IPS DF 6.9 (cell line): Measurements from ENCODE around the gene MZB1.
"Not testable (repeated sequence)": the region's sequence is repeated elsewhere in the genome, so short reads cannot be mapped to it uniquely, and the experiment has no call there.

Source experiments
- DNase-seq: peaks from one replicate; pipeline ENCODE4 v3.0.0-alpha.2; 2013; ENCODE audit warnings: low read depth, low spot score
- H3K27ac ChIP-seq: one replicate; pipeline ENCODE4 v1.5.1; 2013; ENCODE audit warnings: low read length, control low read depth
- H3K27me3 ChIP-seq: 2 replicates; pipeline ENCODE4 v1.6.1; 2013; ENCODE audit warnings: mild to moderate bottlenecking, low read length; ENCODE audit not compliant: control insufficient read depth, insufficient read depth
- H3K36me3 ChIP-seq: 2 replicates; pipeline ENCODE4 v1.6.1; 2013; ENCODE audit warnings: low read length; ENCODE audit not compliant: control insufficient read depth, insufficient read depth
- H3K4me1 ChIP-seq: 2 replicates; pipeline ENCODE4 v1.6.1; 2013; ENCODE audit warnings: low read length; ENCODE audit not compliant: control insufficient read depth, insufficient read depth
- H3K4me3 ChIP-seq: 2 replicates; pipeline ENCODE4 v1.5.1; 2013; ENCODE audit warnings: mild to moderate bottlenecking, low read length
- H3K9me3 ChIP-seq: 2 replicates; pipeline ENCODE4 v1.6.1; 2013; ENCODE audit warnings: low read length, inconsistent platforms; ENCODE audit not compliant: control insufficient read depth, insufficient read depth
- WGBS: extraction: QIAGEN DNeasy Blood & Tissue Kit; methylation state at CpG from one replicate; pipeline ENCODE4 v1.1.7; 2013; ENCODE audit warnings: mixed read lengths, missing lambda C conversion rate; ENCODE audit not compliant: insufficient read length, insufficient coverage; 5-methylcytosine and 5-hydroxymethylcytosine counted together

Gene MZB1

DNA sequence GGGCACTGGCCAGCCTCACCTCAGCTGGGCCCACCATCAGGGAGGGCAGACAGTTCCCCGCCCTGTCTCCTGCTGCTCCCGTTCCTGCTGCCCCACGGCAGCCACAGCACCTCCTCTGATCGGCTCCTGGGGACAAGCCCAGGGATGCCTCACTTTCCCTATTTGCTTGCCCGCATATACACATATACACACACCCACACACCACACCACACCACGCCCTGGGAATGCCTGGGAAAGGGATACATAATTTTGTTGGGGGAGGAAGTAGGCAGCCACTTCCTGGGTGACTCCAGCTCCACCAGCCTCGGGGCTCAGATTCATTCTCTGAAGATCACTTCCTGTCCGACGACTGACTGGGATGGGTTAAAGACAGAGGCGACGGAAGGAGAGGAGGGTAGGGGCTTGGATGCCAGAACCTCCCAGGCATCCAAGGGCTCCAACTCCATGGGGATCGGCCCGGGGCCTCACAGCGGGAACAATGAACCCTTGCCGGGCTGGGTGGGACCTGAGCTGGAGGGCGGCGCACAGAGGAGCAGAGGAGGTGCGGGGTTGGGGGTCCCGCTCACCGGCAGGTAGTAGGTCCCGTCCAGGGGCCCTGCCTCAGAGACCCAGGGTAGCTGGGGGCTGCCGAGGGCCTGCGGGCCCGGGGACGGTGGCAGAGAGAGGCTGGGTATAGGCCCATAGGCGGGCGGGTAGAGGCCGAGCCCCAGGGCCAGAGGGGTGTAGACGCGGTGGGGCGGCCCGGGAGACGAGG lies 2.0 kb upstream of the MZB1 start:
- Histone ChIP-seq H3K9me3 (no peaks in the 10 kb centered on the region), H3K4me3 (peak overlapping the region; percentile 48; the same call in 1 of the 2 replicates), H3K27ac (no peak overlapping the region), H3K36me3 (0 out of 2 replicates have a peak, but pooled peaks cover 2% of the 10 kb centered on the region), H3K4me1 (peaks cover 16% of the 10 kb centered on the region), H3K27me3 (peaks cover 10% of the 10 kb centered on the region; the same call in 1 of the 2 replicates)
- WGBS = no CpG with 5 or more reads among the region's 33 CpGs
- no peak for DNase-seq

DNA sequence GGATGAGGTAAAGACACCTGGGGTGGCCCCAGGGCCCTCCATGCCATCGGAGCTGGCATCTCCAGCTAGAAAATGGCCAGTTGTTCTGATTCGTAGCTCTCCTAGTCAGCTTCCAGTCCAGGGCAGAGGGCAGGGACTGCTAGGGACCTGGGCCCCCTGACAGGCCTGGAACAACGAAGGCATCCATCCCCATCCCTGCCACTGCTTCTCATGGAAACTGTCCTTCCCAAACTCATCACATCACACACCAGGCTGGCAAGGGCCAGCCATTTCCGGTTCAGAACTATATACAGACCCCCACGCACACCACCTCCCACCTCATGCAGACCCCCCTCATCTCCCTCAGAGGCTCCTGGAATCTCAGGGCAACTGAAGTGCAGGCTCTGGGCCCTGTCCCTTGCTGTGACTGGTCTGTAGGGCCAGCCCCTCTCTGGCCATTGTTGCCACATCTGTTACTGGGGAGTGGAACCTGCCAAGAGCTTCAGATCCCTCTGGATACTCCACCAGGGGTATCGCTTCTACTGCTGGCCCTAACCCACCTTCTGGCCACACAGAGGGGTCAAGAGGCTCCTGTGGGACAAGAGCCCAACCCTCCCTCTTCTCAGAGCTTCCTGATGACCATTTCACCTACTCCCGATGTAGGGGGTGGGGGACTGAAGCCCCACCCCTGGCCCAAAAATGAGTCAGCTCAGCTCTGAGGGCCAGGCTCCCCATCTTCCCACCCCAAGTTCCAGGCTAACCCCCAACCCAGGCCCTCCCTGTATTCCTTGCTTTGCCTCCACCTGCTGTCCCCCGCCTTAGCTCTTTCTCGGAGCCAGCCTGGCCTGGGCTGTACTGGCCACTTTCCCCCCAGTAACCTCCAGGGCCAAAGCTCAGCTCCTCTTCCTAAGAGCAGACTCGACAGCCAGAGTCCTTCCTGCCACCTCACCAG lies 1.2 kb upstream of the MZB1 start:
- Histone ChIP-seq H3K9me3 (no peaks in the 10 kb centered on the region), H3K36me3 (0 out of 2 replicates have a peak, but pooled peaks cover 2% of the 10 kb centered on the region), H3K27ac (no peak overlapping the region), H3K4me3 (no peak overlapping the region), H3K4me1 (peaks cover 16% of the 10 kb centered on the region), H3K27me3 (peaks cover 10% of the 10 kb centered on the region; the same call in 1 of the 2 replicates)
- no peak for DNase-seq
- WGBS = no CpG with 5 or more reads among the region's 10 CpGs

DNA sequence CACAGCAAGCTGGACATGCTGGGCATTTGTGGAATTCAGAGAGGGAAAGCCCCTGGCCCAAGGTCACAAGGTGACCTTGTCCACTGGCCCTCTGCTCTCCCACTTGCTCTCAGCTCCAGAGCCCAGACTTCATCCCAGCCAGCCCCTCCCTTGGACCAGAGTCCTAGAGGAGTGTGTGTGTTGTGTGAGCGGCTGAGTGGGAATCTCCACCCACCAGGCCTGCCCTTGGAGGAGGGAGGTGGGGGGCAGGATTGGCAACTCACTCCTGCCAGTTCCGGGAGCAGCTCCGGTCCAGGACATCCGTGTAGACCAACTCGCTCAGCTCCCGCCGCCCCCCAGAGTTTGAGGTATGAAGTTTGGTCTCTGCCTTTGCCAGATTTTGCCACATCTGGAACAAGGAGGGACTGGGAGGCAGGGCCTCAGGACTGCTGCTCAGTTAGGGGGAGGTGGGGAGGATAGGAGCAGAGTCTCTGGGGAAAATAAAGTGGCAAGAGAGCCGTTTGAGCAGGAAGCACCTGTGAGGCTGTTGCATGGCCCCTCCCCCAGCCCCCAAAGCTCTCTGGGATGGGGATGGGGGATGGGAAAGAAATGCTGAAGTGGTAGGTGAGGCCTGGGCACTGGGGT lies 1.4 kb downstream of the MZB1 start:
- Histone ChIP-seq H3K9me3 (no peaks in the 10 kb centered on the region), H3K27me3 (peaks cover 2% of the 10 kb centered on the region; the same call in 1 of the 2 replicates), H3K4me3 (no peak overlapping the region), H3K4me1 (peaks cover 7% of the 10 kb centered on the region), H3K36me3 (0 out of 2 replicates have a peak, but pooled peaks cover 2% of the 10 kb centered on the region), H3K27ac (no peak overlapping the region)
- no peak for DNase-seq
- no CpG with 5 or more reads among the region's 8 CpGs for WGBS

DNA sequence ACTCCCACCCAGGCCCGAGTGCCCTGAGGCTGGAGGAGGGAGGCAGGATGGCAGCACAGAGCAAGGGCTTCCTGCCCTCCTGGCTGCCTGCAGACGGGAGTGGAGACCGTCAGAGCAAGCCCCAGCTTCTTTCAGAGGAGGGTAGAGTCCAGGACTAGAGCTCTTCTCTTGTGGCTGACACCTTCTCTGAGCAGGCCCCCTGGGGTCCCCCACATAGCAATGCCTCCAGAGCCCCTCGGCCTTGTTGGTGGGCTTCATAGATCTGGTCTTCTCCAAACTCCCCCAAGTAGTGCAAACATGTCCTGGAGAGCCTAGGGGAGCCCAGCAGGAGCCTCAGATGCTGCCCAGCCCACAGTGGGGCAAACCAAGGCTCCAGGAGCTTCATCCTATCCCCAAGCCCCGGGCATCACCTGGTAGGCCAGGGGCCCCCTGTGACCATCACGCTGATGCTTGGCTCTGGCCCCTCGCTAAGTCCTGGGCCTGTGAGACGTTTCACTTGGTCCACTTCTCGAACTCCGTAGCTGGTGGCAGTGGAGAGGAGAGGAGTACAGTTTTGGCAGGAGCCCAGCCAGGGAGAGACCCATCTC lies 2.0 kb downstream of the MZB1 start:
- DNase-seq = no peak
- peaks cover 7% of the 10 kb centered on the region for H3K4me1 ChIP-seq
- no peak overlapping the region for H3K4me3 ChIP-seq
- H3K27ac ChIP-seq = no peak overlapping the region
- no CpG with 5 or more reads among the region's 10 CpGs for WGBS
- H3K36me3 ChIP-seq = 0 out of 2 replicates have a peak, but pooled peaks cover 2% of the 10 kb centered on the region
- H3K9me3 ChIP-seq = no peaks in the 10 kb centered on the region
- no peaks in the 10 kb centered on the region for H3K27me3 ChIP-seq

DNA sequence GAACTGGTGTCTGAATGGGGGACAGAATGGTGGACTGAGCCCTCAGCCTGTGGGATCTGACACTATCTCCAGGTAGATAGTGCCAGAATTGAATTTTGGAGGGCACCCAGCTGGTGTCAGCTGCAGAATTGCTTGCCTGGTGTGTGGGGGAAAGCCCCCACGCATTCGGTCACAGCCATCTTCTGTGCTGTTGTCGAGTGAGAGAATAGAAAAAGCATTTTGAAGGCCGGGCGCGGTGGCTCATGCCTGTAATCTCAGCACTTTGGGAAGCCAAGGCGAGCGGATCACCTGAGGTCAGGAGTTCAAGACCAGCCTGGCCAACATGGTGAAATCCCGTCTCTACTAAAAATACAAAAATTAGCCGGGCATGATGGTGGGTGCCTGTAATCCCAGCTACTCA lies 2.8 kb downstream of the MZB1 start:
- not testable (repeated sequence) for H3K9me3 ChIP-seq, H3K4me1 ChIP-seq, DNase-seq, H3K27me3 ChIP-seq, H3K4me3 ChIP-seq, H3K27ac ChIP-seq, H3K36me3 ChIP-seq
- no CpG with 5 or more reads among the region's 10 CpGs for WGBS

DNA sequence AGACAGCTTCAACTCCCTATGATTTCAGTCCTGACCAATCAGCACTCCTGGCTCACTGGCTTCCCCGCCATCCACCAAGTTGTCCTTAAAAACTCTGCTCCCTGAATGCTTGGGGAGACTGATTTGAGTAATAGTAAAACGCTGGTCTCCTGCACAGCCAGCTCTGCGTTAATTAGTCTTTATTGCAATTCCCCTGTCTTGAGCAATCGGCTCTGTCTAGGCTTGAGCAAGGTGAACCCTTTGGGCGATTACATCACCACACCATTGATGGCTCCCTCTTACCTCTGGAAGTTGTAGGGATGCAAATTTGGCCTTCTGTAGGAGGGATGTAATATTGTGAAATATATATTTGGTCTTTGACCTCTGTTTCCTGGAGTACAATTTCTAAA lies 3.7 kb downstream of the MZB1 start:
- no peak for DNase-seq
- Histone ChIP-seq H3K27me3 (no peaks in the 10 kb centered on the region), H3K4me1 (peaks cover 7% of the 10 kb centered on the region), H3K4me3 (no peak overlapping the region), H3K9me3 (no peaks in the 10 kb centered on the region), H3K27ac (no peak overlapping the region), H3K36me3 (0 out of 2 replicates have a peak, but pooled peaks cover 2% of the 10 kb centered on the region)
- no CpG with 5 or more reads among the region's 5 CpGs for WGBS

DNA sequence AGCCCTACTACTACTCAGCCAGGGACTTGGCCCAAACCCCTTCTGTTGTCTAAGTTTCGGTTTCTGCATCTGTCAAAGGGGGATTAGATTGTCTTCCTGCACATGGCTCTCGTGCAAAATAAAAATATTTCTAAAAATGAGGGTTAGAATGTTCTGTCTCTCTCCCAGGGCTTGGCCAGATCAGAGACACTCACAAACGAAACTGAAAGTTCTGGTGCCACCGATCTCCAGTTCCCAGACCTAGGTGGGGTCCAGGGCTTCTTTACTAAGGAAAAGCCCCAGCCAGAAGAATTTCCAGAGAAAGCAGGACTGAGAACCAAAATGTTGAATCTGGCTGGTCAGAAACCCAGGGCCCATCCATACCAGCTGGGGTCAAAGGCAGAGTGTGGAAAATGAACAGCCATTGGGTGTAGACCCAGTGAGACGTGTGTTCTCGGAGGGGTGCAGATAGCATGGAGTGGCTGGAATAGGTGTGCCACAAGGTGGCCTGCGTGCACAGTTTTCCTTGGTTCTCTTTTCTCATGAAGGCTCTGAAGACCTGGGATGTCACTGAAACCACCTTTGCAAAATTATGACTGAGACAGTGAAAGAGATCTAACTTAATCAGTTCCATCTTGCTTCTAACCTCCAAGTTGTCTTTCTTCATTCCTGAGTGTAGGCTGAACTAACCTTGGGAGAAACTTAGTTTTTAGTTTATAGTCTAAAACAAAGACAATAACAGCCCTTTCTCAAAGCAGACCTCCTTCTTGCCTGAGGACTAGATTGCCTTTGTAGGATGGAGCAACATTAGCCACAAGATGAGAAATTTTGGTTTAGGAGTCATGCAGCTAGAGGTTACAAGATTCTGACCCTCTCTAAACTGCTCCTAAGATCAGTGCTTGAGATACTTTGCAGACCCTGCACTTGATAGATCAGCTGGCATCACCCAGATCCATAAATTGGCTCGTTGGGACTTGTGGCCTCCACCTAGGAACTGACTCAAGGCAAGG lies 4.4 kb downstream of the MZB1 start:
- WGBS = no CpG with 5 or more reads among the region's 8 CpGs
- Histone ChIP-seq H3K4me1 (peaks cover 7% of the 10 kb centered on the region), H3K36me3 (0 out of 2 replicates have a peak, but pooled peaks cover 2% of the 10 kb centered on the region), H3K4me3 (no peak overlapping the region), H3K9me3 (no peaks in the 10 kb centered on the region), H3K27me3 (no peaks in the 10 kb centered on the region), H3K27ac (no peak overlapping the region)
- DNase-seq = no peak

DNA sequence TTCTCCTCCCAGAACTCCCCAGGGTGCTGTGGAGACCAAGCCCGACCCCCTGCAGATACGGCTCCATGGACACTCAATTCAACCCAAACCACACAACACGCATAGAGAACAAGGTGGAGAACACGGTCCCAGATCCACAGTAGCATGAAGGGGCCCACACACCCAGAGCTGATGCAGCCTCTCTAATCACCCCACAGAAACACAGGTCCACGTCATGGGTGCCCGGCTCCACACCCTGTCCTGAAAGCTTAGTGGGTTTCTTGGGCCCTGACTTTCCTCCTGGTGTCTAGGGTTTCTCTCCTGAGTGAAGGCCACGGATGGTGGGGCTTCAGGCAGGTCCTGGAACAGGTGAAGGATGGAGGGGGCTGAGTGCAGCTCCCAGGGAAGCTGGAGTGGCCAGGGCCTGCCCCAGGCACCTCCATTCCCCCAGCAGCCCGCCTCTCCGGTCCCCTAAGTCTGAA lies 5.1 kb downstream of the MZB1 start:
- DNase-seq = no peak
- H3K27me3 ChIP-seq = no peaks in the 10 kb centered on the region
- H3K36me3 ChIP-seq = 0 out of 2 replicates have a peak, but pooled peaks cover 2% of the 10 kb centered on the region
- H3K27ac ChIP-seq = no peak overlapping the region
- no CpG with 5 or more reads among the region's 9 CpGs for WGBS
- H3K9me3 ChIP-seq = no peaks in the 10 kb centered on the region
- H3K4me3 ChIP-seq = no peak overlapping the region
- H3K4me1 ChIP-seq = peaks cover 7% of the 10 kb centered on the region

DNA sequence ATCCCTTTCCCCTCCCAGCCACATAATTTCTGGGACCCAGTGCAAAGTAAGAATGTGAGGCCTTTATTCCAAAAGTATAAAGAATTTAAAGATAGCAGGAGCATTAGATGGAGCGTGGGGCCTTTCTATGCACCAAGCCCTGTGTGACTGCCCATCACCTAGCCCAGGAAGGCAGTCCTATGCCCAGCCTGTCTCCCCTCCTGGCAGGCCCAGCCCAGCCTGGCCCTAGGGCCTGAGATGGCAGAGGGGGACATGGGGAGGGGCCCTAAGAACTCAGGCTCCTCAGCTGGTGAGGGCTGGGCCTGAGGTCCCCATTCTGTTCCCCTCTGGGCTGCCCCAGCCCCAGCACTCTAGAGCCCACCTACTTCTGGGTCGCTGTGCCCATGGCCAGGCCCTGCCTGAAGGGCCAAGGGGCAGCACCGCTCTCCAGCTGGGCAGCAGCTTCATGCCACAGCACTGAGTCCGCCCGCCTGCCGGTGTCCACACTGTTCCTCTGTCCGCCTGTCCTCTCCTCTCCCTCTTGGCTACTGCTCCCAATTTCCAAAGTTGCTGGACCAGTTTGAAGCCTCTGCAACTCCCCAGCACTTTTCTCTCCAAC lies 5.6 kb downstream of the MZB1 start:
- H3K4me3 ChIP-seq = no peak overlapping the region
- no CpG with 5 or more reads among the region's 7 CpGs for WGBS
- H3K27ac ChIP-seq = no peak overlapping the region
- no peaks in the 10 kb centered on the region for H3K27me3 ChIP-seq
- no peaks in the 10 kb centered on the region for H3K9me3 ChIP-seq
- no peak for DNase-seq
- peaks cover 7% of the 10 kb centered on the region for H3K4me1 ChIP-seq
- 0 out of 2 replicates have a peak, but pooled peaks cover under 1% of the 10 kb centered on the region for H3K36me3 ChIP-seq
